Suppressor macrophage treated with lipopolysaccharide for 1 hour (primary cell): ENCODE results near the gene MYRIP.

Experiments
- DNase-seq, 3 donors: peaks; one replicate each; pipeline ENCODE4 v3.0.0-alpha.2; 2020 to 2022

The MYRIP gene

DNA sequence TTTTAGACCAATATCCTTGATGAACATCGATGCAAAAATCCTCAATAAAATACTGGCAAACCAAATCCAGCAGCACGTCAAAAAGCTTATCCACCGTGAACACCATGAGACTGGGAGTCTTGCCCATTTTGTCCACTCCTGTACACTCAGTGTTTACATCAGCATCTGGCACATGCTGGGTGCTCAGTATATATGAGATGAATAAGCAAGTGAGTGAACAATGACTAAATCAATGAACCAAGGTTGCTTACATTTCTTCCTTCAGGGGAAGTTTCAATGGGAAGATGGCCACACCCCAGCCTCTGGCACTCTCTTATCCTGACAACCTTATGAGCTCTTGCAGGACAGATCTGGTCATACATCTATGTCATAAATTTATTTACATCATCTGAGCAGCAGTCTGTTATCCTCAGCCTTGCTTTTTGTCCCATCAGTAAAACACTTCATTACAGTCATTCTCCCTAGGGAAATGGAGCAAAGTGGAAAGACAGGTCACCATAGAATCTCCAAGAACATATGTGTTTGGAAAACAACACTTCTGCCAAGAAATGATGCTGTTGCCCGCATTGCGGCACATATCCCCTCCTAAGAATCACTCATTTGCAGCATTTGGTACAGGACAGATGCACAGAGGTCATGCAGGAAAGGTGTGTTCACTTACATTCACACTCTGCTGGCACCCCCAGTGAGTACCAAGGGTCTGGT is 328.3 kb downstream of the MYRIP start:
- no peak for DNase-seq

DNA sequence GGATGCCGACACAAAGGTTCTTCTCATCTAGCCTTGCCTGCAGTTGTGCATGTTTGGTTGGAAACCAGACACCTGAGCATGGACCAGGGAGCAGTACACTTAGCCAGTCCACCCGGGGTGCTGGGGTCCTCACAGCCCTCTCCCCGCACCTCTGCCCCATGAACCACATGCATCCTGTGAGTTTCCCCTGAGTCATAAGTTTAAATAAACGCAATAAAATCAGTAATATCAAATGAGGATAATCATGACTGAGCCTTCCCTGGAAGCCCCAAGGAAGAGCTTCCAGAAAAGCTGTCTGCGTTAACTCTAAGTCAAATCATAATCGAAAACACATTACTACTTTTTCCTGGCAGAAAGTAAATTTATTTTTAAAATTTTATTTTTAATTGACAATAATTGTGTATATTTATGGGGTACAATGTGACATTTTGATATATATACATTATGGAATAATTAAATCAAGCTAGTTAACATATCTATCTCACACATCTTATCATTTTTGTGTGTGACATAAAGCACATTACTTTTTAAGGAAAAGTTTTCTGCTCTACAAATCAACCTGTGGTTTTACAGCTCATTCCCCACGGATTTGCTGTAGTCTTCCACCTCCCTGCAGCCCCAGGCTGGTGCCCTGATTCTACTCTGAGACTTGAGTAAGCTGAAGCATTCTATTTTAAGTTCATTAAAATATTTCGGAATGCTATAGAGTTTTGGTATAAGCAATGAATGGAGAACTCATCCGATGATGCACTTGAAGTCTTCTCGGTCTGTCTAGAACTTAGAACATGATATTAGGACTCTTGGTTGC is 334.1 kb downstream of the MYRIP start:
- no peak for DNase-seq

DNA sequence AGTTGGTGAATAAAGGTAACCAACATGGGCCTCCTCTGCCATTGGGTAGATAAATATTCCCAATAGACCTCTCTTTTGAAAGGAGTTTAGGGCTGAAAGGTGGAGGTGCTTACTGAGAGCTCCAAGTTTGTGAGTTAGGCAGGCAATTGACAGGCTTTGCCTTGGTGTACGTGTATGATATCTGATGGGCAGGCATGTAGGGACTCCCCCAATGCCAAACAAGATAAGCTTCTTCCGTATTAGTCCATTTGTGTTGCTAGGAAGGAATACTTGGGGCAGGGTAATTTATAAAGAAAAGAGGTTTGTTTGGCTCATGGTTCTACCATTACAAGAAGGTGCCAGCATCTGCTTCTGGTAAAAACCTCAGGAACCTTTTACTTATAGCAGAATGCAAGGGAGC is 339.4 kb downstream of the MYRIP start:
- no peak for DNase-seq

DNA sequence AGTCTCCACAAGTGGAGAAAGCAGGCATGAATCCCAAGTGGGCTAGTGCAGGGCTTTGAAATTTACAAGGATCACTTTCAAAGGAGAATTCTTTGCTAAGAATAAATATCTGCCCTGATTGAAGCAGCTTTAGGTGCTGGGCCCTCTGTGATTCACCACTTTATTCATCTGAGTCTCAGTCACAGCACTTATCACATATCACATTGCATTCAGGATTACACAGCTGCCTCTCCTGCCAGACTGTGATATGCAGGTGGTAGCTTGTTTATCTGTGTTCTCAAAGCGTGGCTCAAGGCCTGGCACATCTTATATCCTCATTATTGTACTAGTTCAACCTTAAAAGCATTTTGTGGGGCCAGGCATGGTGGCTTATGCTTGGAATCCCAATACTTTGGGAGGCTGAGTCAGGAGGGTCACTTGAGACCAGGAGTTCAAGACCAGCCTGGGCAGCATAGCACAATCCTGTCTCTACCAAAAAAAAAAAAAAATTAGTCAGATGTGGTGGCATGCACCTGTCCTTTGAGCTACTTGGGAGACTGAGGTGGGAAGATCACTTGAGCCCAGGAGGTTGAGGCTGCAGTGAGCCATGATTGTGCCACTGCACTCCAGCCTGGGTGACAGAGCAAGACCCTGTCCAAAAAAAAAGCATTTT is 343.2 kb downstream of the MYRIP start:
- DNase-seq: no peak

DNA sequence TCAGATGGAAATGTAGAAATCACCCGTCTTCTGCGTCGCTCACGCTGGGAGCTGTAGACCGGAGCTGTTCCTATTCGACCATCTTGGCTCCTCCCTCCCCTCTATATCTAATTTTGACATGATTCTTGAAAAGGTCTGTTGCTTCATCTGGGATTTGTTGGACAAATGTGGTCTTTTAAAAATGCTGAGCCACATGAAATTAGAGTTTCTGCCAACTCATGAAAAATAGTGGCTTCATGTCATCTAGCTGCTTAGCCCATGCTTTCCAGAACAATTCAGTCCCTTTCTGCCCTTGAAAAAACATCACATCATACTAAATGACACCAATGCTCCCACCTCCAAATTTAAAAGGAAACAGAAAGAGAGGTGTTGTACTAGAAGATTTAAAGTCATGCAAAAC is 351.5 kb downstream of the MYRIP start:
- no peak for DNase-seq

DNA sequence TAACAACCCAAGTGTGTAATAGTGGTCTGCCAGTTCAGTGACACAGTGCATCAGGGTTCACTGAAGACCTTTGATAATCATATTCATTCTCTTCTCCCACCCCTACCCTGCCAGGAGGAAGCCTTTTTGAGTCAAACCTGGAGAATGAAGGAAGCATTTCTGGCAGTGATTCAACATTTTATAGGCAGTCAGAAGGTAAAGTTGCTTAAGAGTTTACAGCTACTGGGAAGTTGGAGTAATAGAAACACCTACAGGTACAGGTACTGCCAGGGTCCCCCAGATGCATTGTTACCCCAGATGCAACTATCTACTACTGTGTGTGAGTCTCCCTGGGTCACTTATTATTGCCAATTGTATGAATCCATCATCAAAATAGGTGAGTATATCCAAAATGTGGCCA is 353.2 kb downstream of the MYRIP start:
- no peak for DNase-seq

DNA sequence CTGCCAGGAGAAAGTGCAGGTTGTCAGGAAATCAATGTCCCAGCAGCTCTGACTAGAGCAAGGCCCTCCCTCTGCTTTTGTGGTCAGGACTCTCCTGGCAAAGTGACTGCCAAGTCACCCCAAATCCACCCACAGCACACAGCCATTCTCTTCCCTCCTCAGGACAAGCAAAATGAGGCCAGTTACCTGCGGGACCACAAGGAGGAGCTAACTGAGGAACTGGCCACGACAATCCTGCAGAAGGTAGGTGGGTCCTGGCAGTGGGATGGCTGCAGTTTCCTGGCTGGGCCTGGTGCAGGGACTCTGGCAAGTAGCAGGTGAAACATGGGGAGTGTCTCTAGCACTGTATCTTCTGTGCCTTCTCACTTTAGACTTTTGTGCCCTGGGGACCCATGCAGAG is 357.6 kb downstream of the MYRIP start:
- DNase-seq: no peak

DNA sequence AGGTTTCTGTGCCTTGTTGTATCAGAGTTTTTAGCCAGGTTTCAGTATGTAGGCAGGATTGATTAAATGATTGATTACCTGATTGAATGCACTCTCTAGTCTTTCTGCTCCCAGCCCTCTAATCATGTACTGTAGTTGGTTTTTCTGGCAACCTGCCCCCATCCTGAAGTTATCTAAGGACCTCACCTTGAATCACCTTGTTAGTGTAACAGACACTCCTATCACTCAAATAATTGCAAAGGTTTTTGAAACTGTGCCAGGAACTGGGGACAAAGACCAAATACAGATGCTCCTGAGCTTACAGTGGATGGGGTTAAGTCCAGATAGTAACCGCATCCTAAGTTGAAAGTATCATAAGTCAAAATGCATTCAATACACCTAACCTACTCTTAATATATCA is 358.5 kb downstream of the MYRIP start:
- DNase-seq: no peak

DNA sequence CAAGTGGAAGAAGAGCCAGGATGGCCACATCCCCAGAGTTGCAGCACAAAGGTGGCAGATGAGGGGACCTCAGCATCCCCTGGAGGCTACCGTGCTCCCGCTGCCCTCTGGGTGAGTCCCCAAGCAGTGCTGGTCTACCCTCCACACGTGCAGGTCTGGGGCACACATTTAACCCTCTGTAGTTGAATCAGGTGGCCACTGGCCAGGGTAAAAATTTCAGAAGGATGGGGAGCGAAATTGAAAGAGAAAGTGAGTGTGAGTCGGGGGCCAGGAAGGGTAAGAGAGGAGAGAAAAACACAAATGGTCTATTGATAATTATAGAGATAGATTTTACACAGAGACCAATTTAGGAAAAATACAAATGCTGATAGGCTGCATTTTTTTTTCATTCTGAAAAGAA is 360.6 kb downstream of the MYRIP start:
- no peak for DNase-seq

DNA sequence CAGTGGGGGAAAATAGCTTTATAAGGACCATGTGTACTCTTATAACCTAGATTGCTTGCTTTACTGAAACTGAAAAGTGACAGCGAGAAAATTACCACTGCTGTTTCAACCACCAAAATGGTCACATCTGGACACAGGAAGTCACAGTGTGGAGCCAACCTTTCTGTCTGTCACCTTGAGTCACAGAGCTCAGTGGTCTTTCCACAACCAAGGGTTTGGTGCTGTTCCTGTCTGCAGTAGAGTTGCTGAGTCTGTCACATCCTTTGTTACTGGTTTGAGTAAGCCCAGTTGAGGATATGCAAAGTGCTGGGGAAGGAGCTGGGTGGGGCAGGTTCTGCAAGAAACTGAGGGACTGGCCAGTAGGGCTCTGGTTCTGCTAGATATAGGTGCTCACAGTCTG is 361.0 kb downstream of the MYRIP start:
- no peak for DNase-seq

DNA sequence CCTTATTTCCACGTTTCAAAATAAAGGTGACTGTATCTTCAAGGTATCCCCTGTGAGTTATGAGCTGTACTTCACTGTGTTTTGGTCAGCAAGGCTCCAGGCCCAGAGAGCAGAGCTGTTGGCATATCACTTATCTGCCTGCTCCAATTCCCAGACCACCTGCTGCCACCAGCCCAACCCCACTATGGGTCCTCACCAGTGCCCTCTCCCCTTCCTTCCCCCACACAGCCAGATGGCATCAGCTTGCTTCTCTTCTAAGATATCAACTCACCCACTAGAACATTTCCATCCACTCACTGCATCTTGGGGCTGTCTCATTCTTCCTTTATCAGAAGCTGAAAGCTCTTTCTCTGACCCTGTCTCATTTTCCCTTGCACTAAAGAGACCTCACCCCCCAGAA is 363.2 kb downstream of the MYRIP start:
- no peak for DNase-seq

DNA sequence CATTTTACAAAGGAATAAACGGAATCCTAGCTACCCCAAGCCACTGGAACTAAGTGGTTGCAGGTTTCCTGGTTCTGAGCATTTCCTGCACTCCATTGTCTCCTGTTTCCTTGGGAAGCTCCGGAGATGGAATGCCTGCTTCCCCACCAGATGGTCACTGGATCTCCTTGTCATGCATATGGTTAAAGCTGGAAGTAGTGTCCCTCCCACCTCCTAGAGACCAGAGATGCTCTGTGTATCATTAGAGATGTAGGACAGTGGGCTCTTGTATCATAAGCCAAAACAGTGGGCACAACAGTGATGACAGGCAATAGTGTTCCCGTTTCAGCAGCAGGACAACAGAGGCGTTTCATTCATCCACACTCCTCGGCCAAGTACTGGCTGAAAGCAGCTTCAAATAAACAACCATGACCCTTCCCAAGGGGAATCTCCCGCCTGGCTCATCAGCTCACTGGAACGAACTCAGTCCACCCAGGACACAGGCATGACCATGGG is 363.9 kb downstream of the MYRIP start:
- DNase-seq: no peak

DNA sequence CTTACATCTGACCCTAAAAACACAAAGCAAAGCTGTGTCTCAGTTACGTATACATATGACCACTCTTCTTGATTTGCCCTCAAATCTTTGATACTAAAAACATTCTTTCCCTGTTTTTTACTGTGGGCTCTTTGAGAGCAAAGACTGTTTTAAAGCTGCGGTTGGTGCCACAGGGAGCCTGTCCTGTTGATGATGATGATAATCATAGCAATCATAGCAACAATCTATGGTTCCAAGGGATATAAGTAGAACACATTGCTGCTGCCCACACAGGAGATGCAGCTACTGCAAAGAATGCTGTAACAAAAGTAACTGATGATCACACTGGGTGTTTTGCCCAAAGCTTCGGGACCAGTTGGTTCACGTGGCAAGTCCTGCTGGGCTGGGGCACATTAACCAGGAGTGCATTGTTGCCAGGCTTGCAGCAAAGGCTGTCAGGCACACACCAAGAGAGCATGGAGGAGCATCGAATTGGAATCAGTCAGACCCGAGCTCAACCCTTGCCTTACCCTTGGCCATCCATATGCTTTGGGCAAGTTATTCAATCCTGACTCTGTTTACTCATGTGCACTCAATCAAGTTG is 368.7 kb downstream of the MYRIP start:
- no peak for DNase-seq

DNA sequence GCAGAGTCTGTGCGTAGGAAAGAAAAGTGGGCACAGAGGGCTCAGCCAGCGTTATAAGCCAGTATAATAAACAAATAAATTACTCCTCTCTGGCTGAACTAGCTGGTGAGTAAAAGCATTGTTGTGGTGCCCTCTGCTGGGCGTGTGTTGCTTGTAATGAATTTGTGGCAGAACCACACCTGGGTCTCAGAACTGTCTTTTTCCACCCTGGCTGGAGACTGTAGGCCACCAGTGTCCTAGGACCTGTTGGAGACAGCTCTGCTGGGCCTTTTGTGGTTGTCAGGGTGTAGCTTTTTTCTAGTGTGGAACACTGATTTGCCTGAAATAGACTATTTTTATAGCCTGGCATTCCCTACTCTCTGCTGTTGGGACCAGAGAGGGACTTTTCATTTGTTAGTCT is 369.6 kb downstream of the MYRIP start:
- peak; percentile 53 to 68 (median 58) for DNase-seq

DNA sequence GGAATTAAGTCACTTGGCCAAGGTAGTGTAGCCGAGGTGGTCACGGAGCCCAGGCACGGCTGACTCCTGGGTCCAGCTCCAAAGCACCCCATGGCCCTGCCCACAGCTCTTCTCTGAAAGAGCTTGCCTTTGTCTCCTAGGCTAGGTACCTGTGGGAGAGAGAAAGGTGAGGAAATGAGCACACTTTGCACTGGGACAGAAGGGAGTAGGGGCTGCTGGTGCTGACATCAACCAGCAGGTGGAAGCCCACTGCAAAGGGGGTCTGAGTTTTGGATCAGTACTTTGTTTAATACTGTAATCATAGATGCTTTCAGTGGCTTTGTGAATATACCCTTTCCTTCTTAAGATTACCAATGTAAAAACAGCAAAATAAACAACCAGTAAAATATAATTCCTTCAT is 371.8 kb downstream of the MYRIP start:
- DNase-seq: no peak

DNA sequence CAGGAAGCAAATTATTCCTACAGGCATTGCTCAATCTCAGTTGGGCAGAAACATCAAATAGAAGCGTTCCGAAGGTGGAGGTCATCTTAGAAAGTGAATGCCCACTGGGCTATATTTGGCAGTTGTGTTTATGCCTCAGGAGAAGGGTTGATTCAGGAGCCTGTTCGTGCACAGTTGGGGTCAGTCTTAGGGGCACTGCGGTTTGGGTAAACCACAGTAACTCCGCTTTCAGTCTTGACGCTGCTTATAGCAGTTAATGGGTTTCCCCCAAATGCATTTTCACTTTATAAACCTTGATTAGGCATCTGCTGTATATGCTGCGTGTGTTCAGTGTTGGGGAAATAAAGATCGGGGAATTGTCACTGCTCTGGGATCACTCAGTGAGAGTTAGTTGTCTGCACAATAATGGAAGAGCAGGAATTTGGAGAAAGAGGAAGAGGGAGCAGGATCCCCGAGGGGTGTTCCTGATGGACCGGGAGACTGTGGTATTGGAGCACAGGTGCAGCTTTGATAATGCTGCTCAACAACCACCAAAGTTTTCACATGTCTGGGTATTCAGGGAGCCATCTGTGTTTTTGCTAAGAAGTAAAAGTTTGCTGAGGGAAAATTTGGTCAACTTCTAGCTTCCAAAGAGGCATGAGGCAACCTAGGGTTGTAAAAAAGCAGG is 375.8 kb downstream of the MYRIP start:
- DNase-seq: no peak

DNA sequence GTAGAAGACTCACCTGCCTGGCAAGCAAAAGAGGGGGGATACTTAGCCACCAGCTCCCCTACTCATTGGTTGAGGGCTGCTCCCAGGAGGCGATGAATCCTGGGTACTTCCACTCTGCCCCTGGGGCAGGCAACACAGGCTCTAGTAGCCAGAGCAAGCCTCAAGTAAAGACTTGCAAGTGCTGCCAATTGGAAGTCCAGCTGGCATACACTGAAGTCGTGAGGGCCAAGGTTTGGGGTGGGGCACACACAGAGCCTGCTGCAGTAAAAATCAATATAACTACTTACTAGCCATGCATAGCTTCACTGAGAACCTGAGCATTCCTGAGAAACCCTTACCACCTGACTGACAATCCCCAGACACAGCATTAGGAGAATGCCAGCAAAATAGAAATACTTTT is 377.1 kb downstream of the MYRIP start:
- DNase-seq: no peak

DNA sequence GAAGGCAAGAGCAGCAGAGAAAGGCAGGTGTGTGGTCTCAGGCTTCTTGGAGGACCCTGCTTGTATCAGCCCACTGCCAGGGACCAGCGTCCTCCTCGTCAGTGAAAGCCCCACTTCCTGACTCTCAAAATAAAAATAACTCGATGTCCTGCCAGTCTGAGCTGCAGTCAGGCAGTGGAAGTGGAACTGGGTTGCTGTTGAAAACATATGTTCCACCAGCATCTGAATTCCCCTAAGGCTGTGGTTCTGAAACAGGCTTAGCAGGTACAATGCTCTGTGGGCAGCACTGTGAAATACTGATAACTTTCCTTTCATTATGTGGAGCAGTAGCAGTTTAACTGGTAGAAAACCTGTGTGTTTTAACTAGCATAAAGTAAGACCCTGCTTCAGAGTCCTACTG is 378.5 kb downstream of the MYRIP start:
- no peak for DNase-seq

DNA sequence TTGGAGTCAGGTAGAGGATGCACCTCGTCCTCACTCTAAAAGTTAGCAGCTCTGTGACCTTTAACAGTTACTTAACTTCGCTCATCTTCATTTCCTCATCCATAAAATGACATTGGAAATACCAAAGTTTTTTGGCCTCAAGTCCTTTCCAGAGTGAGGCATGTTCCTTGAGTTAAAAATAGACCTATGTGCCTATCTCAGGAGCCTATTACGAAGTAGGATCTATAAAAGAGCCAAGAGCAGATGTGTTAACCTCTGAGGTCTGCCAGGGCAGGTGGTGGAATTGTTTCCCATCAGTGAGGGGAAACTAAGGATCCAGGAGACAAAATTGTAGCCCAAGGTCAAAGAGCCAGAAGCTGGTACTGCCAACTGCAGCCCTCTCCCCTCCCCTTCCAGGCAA is 379.7 kb downstream of the MYRIP start:
- no peak for DNase-seq

DNA sequence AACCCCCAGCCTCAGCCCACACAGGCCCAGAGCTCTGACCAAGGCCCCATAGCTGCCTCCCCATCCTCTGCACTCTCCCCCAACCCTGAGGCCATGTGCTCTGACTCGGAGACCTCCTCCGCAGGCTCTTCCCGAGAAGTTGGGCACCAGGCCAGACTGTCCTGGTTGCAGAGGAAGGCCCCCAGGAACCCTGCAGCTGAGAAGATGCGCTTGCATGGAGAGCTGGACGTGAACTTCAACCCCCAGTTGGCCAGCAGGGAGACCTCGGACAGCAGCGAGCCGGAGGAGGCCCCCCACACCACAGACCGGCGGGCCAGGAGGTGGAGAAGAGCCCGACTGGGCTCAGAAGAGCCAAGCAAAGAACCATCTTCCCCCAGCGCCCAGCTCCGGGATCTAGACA is 380.6 kb downstream of the MYRIP start:
- DNase-seq: no peak

DNA sequence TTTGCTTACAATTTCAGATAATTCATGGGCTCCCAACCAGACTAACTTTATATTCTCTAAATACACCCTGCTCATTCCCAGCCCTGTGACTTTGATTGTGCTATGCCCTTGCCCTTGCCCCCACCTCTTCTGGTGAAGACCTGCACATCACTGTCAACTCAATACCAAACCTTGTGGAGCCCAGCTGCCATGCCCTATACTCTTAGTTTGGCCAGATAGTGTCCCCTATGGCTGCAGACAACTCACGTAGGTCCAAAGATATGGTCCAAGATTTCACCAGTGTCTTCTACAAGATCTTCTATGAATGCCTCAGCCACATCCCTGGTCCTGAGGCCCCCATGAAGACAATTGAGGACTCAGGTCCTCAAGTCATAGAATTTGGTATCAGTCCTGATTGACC is 381.8 kb downstream of the MYRIP start:
- no peak for DNase-seq

DNA sequence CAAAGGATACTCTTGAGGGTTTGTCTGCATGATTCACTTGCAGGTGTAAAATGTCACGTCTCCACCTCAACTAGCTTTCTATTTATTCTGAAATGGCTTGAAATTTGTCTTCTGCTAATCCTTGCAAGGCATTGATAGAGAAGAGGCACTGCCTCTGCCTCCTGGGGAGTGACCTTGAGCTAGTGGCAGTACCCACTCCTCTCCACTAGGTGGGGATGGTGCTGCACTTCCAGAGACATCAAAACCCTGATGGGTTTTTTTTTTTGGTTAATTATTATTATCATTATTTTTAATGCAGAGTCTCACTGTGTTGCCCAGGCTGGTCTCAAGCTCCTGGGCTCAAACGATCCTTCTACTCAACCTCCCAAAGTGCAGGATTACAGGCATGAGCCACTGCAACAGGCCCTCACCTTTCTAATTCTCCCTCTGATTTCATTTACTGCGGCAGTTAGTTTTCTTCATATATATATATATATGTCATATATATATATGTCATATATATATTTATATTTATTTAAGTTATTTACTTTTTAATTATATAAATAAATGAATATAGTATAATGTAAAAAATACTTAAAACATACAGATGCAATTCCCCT is 382.5 kb downstream of the MYRIP start:
- DNase-seq: peak; percentile 70 to 81 (median 80)

DNA sequence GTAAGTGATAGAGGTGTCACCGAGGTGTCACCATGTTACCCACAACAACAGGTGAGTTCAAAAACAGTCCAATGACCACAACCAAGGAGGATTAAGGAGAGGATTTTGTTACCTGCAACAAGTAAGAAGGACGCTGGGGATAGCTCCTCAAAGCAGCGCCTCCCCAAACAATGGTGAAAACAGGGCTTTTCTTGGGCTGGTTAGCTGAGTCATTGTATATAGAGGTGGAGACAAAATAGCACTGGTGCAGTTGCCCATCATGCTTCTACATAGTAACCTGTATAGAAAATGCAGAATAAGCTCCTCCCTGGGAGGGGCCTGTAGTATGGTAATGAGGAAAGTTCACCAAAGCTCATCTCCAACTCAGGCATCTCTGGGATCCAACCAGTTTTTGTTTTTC is 383.2 kb downstream of the MYRIP start:
- no peak for DNase-seq
